Nephron (organoid): ENCODE data around the gene RTEL1.

Experiments used
- H3K27ac Mint-ChIP-seq, 3 experiments: 2 replicates each; pipeline ENCODE4 v1.8.0; 2020; ENCODE audit warnings: mixed read lengths in 3 of 3, mild to moderate bottlenecking in 2 of 3, moderate library complexity in 1 of 3
- H3K27me3 Mint-ChIP-seq: 2 replicates; pipeline ENCODE4 v1.8.0; 2021; ENCODE audit warnings: low read depth, mild to moderate bottlenecking, moderate library complexity, mixed read lengths
- H3K36me3 Mint-ChIP-seq: 2 replicates; pipeline ENCODE4 v1.8.0; 2020; ENCODE audit warnings: low read depth, mixed read lengths
- H3K4me1 Mint-ChIP-seq: 2 replicates; pipeline ENCODE4 v1.8.0; 2020; ENCODE audit warnings: mixed read lengths
- H3K4me3 Mint-ChIP-seq, 3 experiments: 2 replicates each; pipeline ENCODE4 v1.8.0; 2020; ENCODE audit warnings: mild to moderate bottlenecking in 3 of 3, mixed read lengths in 3 of 3, moderate library complexity in 2 of 3
- H3K9me3 Mint-ChIP-seq: 2 replicates; pipeline ENCODE4 v1.8.0; 2020; ENCODE audit warnings: mixed read lengths
- TF ChIP-seq, protein P1 (sequence below), 3 experiments: fragments of 200-600 bp; sonication (generic); IDR thresholded peaks; one replicate each; pipeline ENCODE4 v1.5.0; 2021; ENCODE audit warnings: antibody characterized with exemption in 3 of 3; ENCODE audit not compliant: unreplicated experiment in 3 of 3

Gene RTEL1

DNA sequence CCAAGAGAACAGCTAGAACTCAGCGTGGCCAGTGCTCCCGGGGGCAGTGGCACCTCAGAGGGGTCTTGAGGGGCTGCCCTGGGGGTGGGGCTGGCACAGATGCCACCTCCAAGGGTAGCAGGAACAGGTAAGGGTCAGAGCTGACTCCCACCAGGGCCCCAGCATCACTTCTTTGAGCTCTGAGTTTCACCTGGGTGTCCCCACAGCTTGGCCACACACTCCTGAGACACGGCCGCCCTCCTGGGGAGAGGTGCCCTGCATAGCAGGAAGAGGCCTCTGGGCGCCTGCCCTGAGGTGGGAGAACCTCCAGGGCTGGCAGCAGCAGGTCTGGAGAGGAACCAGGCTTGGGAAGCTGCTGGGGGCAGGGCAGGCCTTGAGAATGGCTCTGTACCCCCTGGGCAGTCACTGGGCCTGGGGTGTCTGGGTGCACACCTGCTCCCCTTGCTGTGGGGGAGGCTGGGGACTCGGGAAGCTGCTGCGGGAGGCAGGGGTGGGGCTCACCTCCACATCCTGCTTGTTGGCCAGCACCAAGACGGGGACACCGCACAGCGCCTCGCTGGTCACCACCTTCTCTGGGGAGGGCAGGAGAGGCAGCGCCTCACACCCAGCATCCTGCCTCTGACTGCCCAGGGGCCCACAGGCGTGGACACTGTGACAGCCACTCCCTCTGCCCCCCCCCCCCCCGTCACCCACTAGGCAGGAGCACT, 43.4 kb downstream of the RTEL1 start:
- H3K27me3 Mint-ChIP-seq, result peaks cover 3% of the 10 kb centered on the region
- TF ChIP-seq, protein P1, sequence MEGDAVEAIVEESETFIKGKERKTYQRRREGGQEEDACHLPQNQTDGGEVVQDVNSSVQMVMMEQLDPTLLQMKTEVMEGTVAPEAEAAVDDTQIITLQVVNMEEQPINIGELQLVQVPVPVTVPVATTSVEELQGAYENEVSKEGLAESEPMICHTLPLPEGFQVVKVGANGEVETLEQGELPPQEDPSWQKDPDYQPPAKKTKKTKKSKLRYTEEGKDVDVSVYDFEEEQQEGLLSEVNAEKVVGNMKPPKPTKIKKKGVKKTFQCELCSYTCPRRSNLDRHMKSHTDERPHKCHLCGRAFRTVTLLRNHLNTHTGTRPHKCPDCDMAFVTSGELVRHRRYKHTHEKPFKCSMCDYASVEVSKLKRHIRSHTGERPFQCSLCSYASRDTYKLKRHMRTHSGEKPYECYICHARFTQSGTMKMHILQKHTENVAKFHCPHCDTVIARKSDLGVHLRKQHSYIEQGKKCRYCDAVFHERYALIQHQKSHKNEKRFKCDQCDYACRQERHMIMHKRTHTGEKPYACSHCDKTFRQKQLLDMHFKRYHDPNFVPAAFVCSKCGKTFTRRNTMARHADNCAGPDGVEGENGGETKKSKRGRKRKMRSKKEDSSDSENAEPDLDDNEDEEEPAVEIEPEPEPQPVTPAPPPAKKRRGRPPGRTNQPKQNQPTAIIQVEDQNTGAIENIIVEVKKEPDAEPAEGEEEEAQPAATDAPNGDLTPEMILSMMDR (IDR thresholded peaks at IDR 0.05; ENCODE audit: unreplicated experiment in 3 of 3), result no peak
- H3K4me3 Mint-ChIP-seq, result no peak overlapping the region
- H3K27ac Mint-ChIP-seq, result no peak overlapping the region
- H3K9me3 Mint-ChIP-seq, result no peaks in the 10 kb centered on the region
- peaks cover under 1% of the 10 kb centered on the region for H3K4me1 Mint-ChIP-seq
- H3K36me3 Mint-ChIP-seq, result peaks cover 11% of the 10 kb centered on the region

DNA sequence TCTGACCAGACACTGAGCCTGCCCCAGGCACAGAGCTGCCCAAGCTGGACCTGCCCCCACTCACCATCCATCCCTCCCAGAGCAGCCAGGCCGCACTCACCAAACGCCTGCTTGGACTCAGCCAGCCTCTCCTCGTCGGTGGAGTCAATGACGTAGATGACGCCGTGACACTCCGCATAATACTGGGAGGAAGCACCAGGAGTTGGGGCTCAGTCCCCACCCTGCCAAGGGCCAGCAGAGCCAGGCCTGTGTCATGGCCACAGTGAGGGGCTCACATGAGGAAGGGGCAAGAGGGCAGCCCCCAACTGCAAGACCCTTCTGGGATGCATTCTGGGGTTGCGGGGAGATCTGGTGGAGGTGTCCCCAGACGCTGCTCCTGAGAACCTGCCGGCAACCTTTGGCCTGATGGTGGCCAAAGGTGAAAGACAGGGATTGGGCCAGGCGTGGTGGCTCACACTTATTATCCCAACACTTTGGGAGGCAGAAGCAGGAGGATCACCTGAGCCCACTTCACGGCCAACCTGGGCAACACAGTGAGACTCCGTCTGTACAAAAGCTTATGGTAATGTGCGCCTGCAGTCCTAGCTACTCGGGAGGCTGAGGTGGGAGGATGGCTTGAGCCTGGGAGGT, 44.0 kb downstream of the RTEL1 start:
- Mint-ChIP-seq H3K9me3 (no peaks in the 10 kb centered on the region), H3K27me3 (peaks cover 2% of the 10 kb centered on the region), H3K36me3 (peaks cover 16% of the 10 kb centered on the region), H3K4me1 (peaks cover 6% of the 10 kb centered on the region), H3K27ac (no peak overlapping the region), H3K4me3 (no peak overlapping the region)
- TF ChIP-seq, protein P1 (IDR thresholded peaks at IDR 0.05; ENCODE audit: unreplicated experiment in 3 of 3), result no peak

- Mint-ChIP-seq H3K9me3 (no peaks in the 10 kb centered on the region), H3K4me1 (peaks cover 6% of the 10 kb centered on the region), H3K27ac (no peak overlapping the region), H3K27me3 (no peaks in the 10 kb centered on the region), H3K4me3 (no peak overlapping the region), H3K36me3 (peaks cover 16% of the 10 kb centered on the region)
- TF ChIP-seq, protein P1 (IDR thresholded peaks at IDR 0.05; ENCODE audit: unreplicated experiment in 3 of 3), result no peak
These were observed 44.8 kb downstream of the RTEL1 start for GRCh38 chr20:63702751-63703470.

DNA sequence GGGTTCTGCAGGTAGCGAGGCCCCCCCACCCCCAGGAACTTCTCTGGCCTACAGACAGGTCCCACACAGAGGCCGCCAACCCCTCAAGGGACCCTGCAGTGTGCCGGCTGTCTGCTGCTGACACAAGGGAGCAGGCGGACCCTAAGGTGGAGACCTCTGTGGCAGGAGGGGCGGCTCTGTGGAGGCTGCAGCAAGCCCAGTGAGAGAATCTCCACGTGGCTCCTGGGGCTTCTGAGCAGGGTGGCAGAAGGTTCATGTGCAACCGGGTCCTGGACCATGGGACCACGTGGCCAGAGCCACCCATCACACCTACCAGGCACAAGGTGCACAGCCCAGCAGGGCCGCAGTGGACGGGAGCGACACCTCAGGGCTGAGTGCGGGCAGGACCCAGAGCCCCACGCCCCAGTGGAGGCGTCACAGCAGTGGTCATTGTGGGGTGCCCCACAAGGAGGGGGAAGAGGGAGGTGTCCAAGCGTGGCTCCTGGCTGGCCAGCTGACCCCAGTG, 45.4 kb downstream of the RTEL1 start:
- no peak overlapping the region for H3K27ac Mint-ChIP-seq
- no peaks in the 10 kb centered on the region for H3K9me3 Mint-ChIP-seq
- H3K4me1 Mint-ChIP-seq, result peaks cover 7% of the 10 kb centered on the region
- TF ChIP-seq, protein P1 (IDR thresholded peaks at IDR 0.05; ENCODE audit: unreplicated experiment in 3 of 3), result no peak
- no peak overlapping the region for H3K4me3 Mint-ChIP-seq
- H3K27me3 Mint-ChIP-seq, result no peaks in the 10 kb centered on the region
- H3K36me3 Mint-ChIP-seq, result peaks cover 16% of the 10 kb centered on the region

- TF ChIP-seq, protein P1 (IDR thresholded peaks at IDR 0.05; ENCODE audit: unreplicated experiment in 3 of 3), result no peak
- peaks cover 20% of the 10 kb centered on the region for H3K36me3 Mint-ChIP-seq
- H3K4me1 Mint-ChIP-seq, result peaks cover 10% of the 10 kb centered on the region
- no peaks in the 10 kb centered on the region for H3K27me3 Mint-ChIP-seq
- peak overlapping the region in 2 of 3 experiments; percentile 47 to 55 for H3K4me3 Mint-ChIP-seq
- no peaks in the 10 kb centered on the region for H3K9me3 Mint-ChIP-seq
- H3K27ac Mint-ChIP-seq, result no peak overlapping the region
These were observed 46.0 kb downstream of the RTEL1 start for GRCh38 chr20:63703976-63704748.
